GM23338 (cell line): Measurements from ENCODE around the gene HIVEP3.

Source experiments
- CTCF ChIP-seq, 2 experiments: fragments of 200-600 bp in 1 of 2; sonication (generic) in 1 of 2; conservative IDR thresholded peaks; 2 replicates each; pipeline versions ENCODE4 v1.5.1 to v1.6.1; 2016 to 2017; ENCODE audit warnings: antibody characterized with exemption in 2 of 2, low read depth in 2 of 2, mild to moderate bottlenecking in 2 of 2, moderate library complexity in 1 of 2
- REST ChIP-seq: IDR thresholded peaks from one replicate; pipeline ENCODE4 v1.6.1; 2018; ENCODE audit warnings: antibody characterized with exemption; ENCODE audit not compliant: unreplicated experiment

GRCh38 chr1:41681331-41682098 lies 237.2 kb downstream of the HIVEP3 start:
- TF ChIP-seq REST = no peak
- TF ChIP-seq CTCF (conservative IDR thresholded peaks at IDR 0.05; ENCODE audit: low read depth in 2 of 2) = no peak
